Mesothelial cell of epicardium (in vitro differentiated cells): ENCODE results near the gene U2AF2. TPM values are rescaled to one million over a fixed set of nuclear protein-coding genes. Genes with fewer than 3 reads are reported as not detected.

Experiments
- DNase-seq, 2 experiments: peaks; one replicate each; pipeline ENCODE4 v3.0.0; 2021; ENCODE audit warnings: low spot score in 2 of 2; ENCODE audit not compliant: unreplicated experiment in 2 of 2
- H3K27ac Mint-ChIP-seq: 2 replicates; pipeline ENCODE4 v1.8.0; 2021; ENCODE audit warnings: mixed read lengths
- H3K27me3 Mint-ChIP-seq: 2 replicates; pipeline ENCODE4 v1.8.0; 2021; ENCODE audit warnings: low read depth, mixed read lengths
- H3K36me3 Mint-ChIP-seq: 2 replicates; pipeline ENCODE4 v1.8.0; 2021; ENCODE audit warnings: mixed read lengths
- H3K4me1 Mint-ChIP-seq: 2 replicates; pipeline ENCODE4 v1.8.0; 2021; ENCODE audit warnings: mixed read lengths
- H3K4me3 Mint-ChIP-seq: 2 replicates; pipeline ENCODE4 v1.8.0; 2021; ENCODE audit warnings: mild to moderate bottlenecking, moderate library complexity, mixed read lengths
- H3K9me3 Mint-ChIP-seq: 2 replicates; pipeline ENCODE4 v1.8.0; 2021; ENCODE audit warnings: mixed read lengths
- total RNA-seq: library from RNA; stranded (reverse); gene quantifications from 3 replicates; pipeline ENCODE4 v1.2.1, GENCODE V29; 2021
- TF ChIP-seq, protein P1 (sequence below): fragments of 200-600 bp; sonication (generic); IDR thresholded peaks from one replicate; pipeline ENCODE4 v1.5.0; 2021; ENCODE audit warnings: antibody characterized with exemption; ENCODE audit not compliant: unreplicated experiment

The U2AF2 gene
- total RNA-seq, 1 donor from 2014 or later: 245 TPM

DNA sequence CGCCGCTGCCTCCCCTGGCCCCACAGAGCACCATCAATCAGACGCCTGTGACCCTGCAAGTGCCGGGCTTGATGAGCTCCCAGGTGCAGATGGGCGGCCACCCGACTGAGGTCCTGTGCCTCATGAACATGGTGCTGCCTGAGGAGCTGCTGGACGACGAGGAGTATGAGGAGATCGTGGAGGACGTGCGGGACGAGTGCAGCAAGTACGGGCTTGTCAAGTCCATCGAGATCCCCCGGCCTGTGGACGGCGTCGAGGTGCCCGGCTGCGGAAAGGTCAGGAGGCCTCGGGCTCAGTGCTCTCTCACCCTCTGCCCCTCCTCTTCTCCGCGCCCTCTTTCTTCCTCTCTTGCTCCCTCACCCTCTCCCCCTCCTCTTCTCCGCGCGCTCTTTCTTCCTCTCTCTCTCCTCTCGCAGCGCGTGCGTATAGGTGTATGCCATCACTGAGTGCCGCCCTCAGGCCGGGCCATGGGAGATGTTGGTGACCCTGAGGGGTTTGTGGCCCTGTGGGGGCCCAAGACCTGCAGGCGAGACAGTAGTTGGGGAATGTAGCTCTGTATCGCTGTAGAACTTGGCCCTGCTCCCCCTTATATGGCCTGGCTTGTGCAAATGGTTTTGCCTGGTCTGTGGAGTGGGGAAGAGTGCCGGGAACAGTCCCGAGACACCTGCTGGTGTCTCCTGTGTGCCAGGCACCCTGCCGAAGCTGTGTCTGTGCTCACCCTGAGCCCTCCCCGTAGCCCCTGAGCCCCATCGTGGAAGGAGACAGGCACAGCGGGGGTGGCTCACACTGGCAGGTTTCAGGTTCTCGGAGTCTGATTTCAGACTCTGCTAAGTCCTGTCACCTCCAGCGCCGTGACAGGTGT lies 14.8 kb downstream of the U2AF2 start:
- DNase-seq: no peak
- Mint-ChIP-seq H3K4me1 (peaks cover 12% of the 10 kb centered on the region), H3K27me3 (no peaks in the 10 kb centered on the region), H3K36me3 (peaks cover 8% of the 10 kb centered on the region), H3K27ac (no peak overlapping the region), H3K4me3 (no peak overlapping the region), H3K9me3 (no peaks in the 10 kb centered on the region)
- TF ChIP-seq, protein P1, sequence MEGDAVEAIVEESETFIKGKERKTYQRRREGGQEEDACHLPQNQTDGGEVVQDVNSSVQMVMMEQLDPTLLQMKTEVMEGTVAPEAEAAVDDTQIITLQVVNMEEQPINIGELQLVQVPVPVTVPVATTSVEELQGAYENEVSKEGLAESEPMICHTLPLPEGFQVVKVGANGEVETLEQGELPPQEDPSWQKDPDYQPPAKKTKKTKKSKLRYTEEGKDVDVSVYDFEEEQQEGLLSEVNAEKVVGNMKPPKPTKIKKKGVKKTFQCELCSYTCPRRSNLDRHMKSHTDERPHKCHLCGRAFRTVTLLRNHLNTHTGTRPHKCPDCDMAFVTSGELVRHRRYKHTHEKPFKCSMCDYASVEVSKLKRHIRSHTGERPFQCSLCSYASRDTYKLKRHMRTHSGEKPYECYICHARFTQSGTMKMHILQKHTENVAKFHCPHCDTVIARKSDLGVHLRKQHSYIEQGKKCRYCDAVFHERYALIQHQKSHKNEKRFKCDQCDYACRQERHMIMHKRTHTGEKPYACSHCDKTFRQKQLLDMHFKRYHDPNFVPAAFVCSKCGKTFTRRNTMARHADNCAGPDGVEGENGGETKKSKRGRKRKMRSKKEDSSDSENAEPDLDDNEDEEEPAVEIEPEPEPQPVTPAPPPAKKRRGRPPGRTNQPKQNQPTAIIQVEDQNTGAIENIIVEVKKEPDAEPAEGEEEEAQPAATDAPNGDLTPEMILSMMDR: no peak

DNA sequence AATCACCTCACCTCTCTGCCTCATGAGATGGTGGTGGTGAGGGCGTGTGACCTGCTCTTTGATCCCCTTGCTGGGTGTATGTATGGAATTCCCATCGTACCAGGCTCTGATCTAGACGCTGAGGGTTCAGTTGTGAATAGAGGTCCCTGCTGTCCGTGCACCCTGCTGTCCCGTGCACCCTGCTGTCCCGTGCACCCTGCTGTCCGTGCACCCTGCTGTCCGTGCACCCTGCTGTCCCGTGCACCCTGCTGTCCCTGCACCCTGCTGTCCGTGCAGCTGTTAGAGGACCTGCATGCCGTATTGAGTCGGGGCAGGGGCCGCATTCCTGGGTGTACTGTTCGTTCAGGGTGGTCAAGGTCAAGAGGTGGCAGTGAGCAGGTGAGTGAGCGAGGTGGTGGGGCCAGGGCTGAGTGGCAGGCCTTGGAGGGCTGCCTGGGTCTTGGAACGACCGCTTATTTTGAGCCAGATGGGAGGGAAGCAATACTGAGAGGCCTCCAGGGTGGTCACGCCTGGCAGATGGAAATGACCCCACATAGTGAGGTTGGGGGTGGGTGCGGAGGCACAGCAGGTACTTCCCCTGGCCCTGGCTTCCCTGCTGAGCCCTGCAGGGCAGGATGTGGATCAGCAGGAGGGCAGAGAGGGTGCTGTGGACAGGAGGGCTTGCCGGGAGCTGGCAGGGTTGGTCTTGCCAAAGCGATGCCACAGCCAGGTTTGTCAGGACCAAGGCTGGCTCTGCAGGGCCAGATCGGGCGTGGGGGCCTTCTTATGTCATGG lies 15.6 kb downstream of the U2AF2 start:
- peaks cover 8% of the 10 kb centered on the region for H3K36me3 Mint-ChIP-seq
- no peak overlapping the region for H3K27ac Mint-ChIP-seq
- H3K4me3 Mint-ChIP-seq: no peak overlapping the region
- no peaks in the 10 kb centered on the region for H3K27me3 Mint-ChIP-seq
- H3K9me3 Mint-ChIP-seq: no peaks in the 10 kb centered on the region
- H3K4me1 Mint-ChIP-seq: peaks cover 14% of the 10 kb centered on the region
- DNase-seq: peak in 1 of 2 experiments; percentile 60
- TF ChIP-seq, protein P1: no peak

DNA sequence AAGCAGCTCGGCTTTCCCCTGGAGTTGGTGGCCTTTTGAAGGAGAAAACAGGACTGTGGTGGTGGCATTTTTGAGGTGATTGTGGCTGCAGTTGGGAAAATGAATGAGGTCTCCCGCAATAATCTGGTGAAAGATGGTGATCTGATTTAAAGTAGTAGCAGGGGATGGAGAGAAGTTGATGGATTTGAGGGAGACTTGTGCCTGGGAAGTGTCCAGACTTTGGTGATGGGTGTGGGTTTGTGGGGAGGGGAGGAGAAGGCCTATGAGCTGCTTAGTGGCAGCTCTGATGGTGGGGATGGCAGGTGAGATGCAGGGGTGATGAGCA lies 16.2 kb downstream of the U2AF2 start:
- H3K4me1 Mint-ChIP-seq: peaks cover 18% of the 10 kb centered on the region
- no peak overlapping the region for H3K4me3 Mint-ChIP-seq
- H3K36me3 Mint-ChIP-seq: peaks cover 7% of the 10 kb centered on the region

DNA sequence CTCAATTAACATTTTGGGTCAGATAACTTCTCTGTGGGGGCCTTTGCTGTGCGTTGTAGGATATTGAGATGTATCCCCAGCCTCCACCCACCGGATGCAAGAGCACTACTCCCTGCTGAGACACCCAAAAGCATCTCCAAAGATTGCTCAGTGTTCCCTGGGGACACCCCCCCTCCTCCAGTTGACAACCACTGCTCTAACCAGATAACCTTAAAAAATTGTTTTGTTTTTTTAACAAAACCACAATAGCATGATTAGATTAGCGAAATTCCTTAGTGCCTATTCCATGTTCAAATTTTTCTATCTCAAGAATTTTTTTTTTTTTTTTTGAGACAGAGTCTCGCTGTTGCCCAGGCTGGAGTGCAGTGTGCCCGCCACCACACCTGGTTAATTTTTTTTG lies 17.6 kb downstream of the U2AF2 start:
- Mint-ChIP-seq H3K4me3 (no peak overlapping the region), H3K27ac (peak overlapping the region; percentile 27), H3K9me3 (no peaks in the 10 kb centered on the region), H3K36me3 (peaks cover 6% of the 10 kb centered on the region), H3K27me3 (no peaks in the 10 kb centered on the region), H3K4me1 (peaks cover 30% of the 10 kb centered on the region)
- DNase-seq: no peak
- TF ChIP-seq, protein P1: no peak

More for the DNA sequence above, 16.2 kb downstream of the U2AF2 start:
- TF ChIP-seq, protein P1: no peak
- Mint-ChIP-seq H3K9me3 (no peaks in the 10 kb centered on the region), H3K27ac (peak overlapping the region; percentile 27), H3K27me3 (no peaks in the 10 kb centered on the region)
- no peak for DNase-seq

DNA sequence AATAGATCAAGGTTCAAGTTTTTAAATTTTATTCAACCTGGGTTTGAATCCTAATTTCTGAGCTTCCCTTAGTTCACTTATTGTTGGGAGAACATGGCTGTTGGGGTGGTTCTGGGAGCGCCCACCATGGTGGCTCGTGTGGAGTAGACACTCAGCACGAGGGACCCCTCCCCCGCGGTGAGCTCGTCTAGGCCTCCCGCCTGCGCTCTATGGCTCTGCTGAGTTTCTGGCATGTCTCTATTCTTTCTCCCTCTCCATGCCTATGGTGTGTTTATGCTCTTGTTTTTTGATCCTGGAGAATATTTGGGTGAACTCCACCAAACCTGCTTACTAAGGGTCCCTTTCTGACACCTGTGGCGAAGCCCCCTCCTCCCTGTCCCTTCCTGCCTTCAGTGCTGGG lies 18.6 kb downstream of the U2AF2 start:
- H3K27ac Mint-ChIP-seq: peak overlapping the region; percentile 84
- H3K27me3 Mint-ChIP-seq: no peaks in the 10 kb centered on the region
- DNase-seq: no peak
- TF ChIP-seq, protein P1: no peak
- H3K9me3 Mint-ChIP-seq: no peaks in the 10 kb centered on the region
- H3K36me3 Mint-ChIP-seq: peaks cover 6% of the 10 kb centered on the region
- H3K4me1 Mint-ChIP-seq: peaks cover 34% of the 10 kb centered on the region
- H3K4me3 Mint-ChIP-seq: peak overlapping the region; percentile 49
